ENCODE measurements around the gene CSGALNACT2.
A peak's percentile ranks its signal among the peaks of the same experiment; 100 is the strongest.

Gene CSGALNACT2

GRCh38 chr10:43156590-43157341, 18.5 kb downstream of the CSGALNACT2 start:
- TF ChIP-seq CTCF (IDR thresholded peaks at IDR 0.05; ENCODE audit: borderline replicate concordance, control extremely low read depth, extremely low read depth, insufficient read depth, missing control alignments) = no peak
- in situ Hi-C loops (cut with MboI; ENCODE audit: low sequenced_read_pairs, unreplicated experiment) = no loop called here
- no peak for DNase-seq (ENCODE audit: low spot score)

DNA sequence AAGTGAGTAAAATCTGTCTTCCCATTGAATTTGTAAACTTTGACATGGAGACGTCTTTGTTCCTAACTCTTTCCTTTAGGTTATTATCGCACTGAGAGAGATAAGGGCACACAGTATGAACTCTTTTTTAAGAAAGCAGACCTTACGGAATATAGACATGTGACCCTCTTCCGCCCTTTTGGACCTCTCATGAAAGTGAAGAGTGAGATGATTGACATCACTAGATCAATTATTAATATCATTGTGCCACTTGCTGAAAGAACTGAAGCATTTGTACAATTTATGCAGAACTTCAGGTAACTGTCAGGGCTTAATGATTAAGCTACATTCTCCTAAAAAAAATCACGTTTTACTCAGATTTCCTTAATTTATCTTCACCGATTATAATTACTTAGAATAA, 20.4 kb downstream of the CSGALNACT2 start:
- in situ Hi-C loops (cut with MboI; ENCODE audit: low sequenced_read_pairs, unreplicated experiment) = no loop called here
- DNase-seq (ENCODE audit: low spot score) = no peak
- no peak for TF ChIP-seq CTCF (IDR thresholded peaks at IDR 0.05; ENCODE audit: borderline replicate concordance, control extremely low read depth, extremely low read depth, insufficient read depth, missing control alignments)

DNA sequence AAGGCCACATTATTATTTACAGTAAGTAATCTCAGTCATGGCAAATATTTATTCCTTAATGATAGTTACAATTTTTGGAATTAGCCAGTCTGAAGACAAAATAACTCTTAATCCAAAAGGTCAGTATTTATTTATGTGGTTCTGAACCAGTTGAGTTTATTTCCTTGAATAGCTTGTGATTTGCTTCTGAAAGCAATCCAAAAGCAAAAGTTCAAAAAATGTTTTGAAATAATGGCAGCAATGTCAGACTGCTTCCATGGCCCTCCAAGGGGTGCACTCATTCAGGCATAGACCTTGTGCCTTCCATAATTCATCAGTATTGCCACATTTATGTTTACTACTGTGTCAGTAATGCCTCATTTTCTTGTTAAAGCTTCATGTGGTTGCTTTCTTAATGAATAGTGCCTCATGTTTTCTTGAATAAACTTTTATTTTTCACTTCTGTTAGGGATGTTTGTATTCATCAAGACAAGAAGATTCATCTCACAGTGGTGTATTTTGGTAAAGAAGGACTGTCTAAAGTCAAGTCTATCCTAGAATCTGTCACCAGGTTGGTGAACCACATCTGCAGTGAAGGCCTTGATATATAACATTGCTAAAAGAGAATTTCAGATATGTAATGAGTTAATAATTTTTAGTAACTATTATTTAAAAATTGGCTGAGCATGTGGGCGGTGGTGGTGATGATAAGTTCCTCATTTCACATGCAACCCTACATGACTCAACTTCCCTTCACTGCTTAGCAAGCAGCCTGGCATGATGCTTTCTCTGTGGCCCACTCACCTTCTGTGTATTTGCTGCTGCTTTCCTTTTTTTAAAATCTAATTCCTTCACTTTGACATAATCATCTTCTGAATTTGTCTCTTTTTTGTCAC, 22.0 kb downstream of the CSGALNACT2 start:
- in situ Hi-C loops (cut with MboI; ENCODE audit: low sequenced_read_pairs, unreplicated experiment) = no loop called here
- DNase-seq (ENCODE audit: low spot score) = peak; percentile 20
- no peak for TF ChIP-seq CTCF (IDR thresholded peaks at IDR 0.05; ENCODE audit: borderline replicate concordance, control extremely low read depth, extremely low read depth, insufficient read depth, missing control alignments)

- TF ChIP-seq CTCF (IDR thresholded peaks at IDR 0.05; ENCODE audit: borderline replicate concordance, control extremely low read depth, extremely low read depth, insufficient read depth, missing control alignments) = no peak
- in situ Hi-C loops (cut with MboI; ENCODE audit: low sequenced_read_pairs, unreplicated experiment) = no loop called here
- DNase-seq (ENCODE audit: low spot score) = no peak
Observed at GRCh38 chr10:43160921-43161255, 22.6 kb downstream of the CSGALNACT2 start.

DNA sequence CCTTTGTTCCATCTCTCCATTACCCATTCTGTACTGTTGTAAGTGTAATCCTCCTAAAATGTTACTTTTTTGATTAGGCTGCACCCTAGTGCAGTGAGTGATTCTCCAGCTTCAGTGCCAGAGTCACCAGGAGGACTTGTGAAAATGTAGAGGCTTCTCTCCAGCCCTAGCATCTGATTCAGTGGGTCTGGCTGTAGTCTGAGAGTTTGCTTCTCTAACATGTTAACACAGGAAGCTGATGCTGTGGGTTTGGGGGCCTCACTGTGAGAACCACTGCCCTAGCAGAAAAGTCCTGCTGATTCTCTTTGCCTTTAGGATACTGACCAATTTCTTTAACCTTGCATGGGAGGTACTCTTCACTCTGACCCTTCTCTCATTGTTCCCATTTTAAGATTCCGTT, 24.4 kb downstream of the CSGALNACT2 start:
- in situ Hi-C loops (cut with MboI; ENCODE audit: low sequenced_read_pairs, unreplicated experiment) = no loop called here
- no peak for TF ChIP-seq CTCF (IDR thresholded peaks at IDR 0.05; ENCODE audit: borderline replicate concordance, control extremely low read depth, extremely low read depth, insufficient read depth, missing control alignments)
- no peak for DNase-seq (ENCODE audit: low spot score)

DNA sequence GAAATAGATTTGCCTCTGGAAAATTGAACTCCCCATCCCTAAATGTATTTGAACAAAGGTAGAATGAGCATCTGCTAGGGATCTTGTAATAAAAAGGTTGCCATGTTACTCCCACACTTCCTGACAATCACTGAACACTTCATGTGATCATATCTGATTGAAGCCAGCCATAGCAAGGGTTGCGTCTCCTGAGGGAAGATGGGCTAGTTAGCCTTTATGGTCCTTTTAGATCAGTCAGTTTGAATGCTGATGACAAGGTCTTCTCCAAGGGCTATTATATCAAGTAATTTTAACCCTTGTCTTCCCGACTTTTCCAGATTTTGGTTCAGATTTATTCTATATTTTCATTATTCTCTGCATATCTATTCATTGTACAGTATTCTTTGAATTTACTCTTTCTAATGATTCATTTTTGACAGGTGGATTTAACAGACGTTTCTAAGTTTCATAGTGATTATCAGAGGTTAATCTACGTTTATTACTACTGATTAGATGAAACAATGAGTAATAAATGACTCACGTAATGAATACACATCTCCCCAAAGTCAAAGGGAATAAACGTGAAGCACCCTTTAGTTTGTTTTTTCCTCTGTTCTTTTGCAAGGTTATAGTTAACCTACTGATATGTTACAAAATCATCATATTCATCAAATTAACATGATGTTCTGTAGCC, 28.1 kb downstream of the CSGALNACT2 start:
- no peak for DNase-seq (ENCODE audit: low spot score)
- TF ChIP-seq CTCF (IDR thresholded peaks at IDR 0.05; ENCODE audit: borderline replicate concordance, control extremely low read depth, extremely low read depth, insufficient read depth, missing control alignments) = no peak
- in situ Hi-C loops (cut with MboI; ENCODE audit: low sequenced_read_pairs, unreplicated experiment) = no loop called here
